ENCODE measurements around the gene CDH4.

DNA sequence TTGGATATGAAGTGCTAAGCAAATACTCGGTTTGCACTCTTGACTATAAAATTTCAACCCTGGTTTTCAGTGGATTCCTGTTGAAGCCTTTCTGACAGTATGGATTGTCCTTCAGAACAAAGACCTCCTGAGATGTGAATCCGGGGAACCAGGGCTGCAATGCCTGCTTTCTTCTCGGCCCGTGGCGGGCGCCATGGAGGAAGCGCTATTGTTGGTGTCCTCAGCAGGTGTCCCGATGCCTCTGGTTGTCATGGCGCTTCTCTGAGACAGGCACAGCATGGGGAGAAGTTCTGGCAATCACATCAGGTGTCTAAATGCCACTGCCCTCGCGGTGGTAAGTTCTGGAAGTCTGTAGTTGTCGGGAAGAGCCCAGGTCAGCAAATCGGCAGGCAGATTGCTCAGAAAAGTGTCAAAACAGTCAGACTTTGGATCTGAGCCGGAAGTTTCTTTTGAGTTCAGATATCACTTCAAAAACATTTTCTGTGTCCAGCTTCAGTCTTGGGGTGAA is 188.5 kb downstream of the CDH4 start:
- no peak for TF ChIP-seq POLR2A (IDR thresholded peaks at IDR 0.05)
- TF ChIP-seq, protein P1, sequence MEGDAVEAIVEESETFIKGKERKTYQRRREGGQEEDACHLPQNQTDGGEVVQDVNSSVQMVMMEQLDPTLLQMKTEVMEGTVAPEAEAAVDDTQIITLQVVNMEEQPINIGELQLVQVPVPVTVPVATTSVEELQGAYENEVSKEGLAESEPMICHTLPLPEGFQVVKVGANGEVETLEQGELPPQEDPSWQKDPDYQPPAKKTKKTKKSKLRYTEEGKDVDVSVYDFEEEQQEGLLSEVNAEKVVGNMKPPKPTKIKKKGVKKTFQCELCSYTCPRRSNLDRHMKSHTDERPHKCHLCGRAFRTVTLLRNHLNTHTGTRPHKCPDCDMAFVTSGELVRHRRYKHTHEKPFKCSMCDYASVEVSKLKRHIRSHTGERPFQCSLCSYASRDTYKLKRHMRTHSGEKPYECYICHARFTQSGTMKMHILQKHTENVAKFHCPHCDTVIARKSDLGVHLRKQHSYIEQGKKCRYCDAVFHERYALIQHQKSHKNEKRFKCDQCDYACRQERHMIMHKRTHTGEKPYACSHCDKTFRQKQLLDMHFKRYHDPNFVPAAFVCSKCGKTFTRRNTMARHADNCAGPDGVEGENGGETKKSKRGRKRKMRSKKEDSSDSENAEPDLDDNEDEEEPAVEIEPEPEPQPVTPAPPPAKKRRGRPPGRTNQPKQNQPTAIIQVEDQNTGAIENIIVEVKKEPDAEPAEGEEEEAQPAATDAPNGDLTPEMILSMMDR (IDR thresholded peaks at IDR 0.05): no peak
